ENCODE results near the gene CAMK2G.

GRCh38 chr10:73891540-73891939 lies 17.2 kb upstream of the CAMK2G start:
- no peak for TF ChIP-seq CTCF (conservative IDR thresholded peaks at IDR 0.05 in 1 of 2, IDR thresholded peaks at IDR 0.05 in 1 of 2; ENCODE audit: extremely low read depth in 1 of 2, insufficient read depth in 1 of 2, low read depth in 1 of 2, low read length in 2 of 2)
- TF ChIP-seq EZH2 (IDR thresholded peaks at IDR 0.05; ENCODE audit: borderline replicate concordance, low read length), result no peak
